Naive thymus-derived CD8-positive, alpha-beta T cell (primary cell): ENCODE data around the gene SNAP25. TPM values are rescaled to one million over a fixed set of nuclear protein-coding genes. Genes with fewer than 3 reads are reported as not detected.

Experiments used
- ATAC-seq, 2 donors: fragments of 150-1000 bp; cut with Tn5 transposase in 1 of 2; sonication (Bioruptor Pico), chemical (Tn5 transposase) in 1 of 2; 1 replicate in 1 of 2; 2 replicates in 1 of 2; pipeline ENCODE4 v1.10.0; 2021; ENCODE audit warnings: mild to moderate bottlenecking in 2 of 2, moderate library complexity in 2 of 2
- POLR2A ChIA-PET: fragments of 350-600 bp; sonication (Branson Sonifier 250); formaldehyde crosslinking; loops from one replicate; lab custom pipeline; 2021; ENCODE audit warnings: antibody characterized with exemption; lab: Charles Lee
- DNase-seq, 10 donors: peaks; one replicate each; pipeline versions ENCODE4 v3.0.0 to v3.0.0-alpha.2; 2020 to 2022
- H3K27ac Mint-ChIP-seq, 10 donors: one replicate each; pipeline ENCODE4 v1.8.0; 2020 to 2022; ENCODE audit warnings: mild to moderate bottlenecking in 10 of 10, mixed read lengths in 10 of 10, moderate library complexity in 4 of 10, inconsistent platforms in 1 of 10
- H3K27me3 Mint-ChIP-seq, 5 donors: one replicate each; pipeline ENCODE4 v1.8.0; 2021 to 2022; ENCODE audit warnings: mixed read lengths in 5 of 5
- H3K36me3 Mint-ChIP-seq, 3 donors: one replicate each; pipeline ENCODE4 v1.8.0; 2020 to 2022; ENCODE audit warnings: mixed read lengths in 3 of 3, mild to moderate bottlenecking in 2 of 3, inconsistent platforms in 1 of 3
- H3K4me1 Mint-ChIP-seq, 4 donors: one replicate each; pipeline ENCODE4 v1.8.0; 2021 to 2022; ENCODE audit warnings: mixed read lengths in 4 of 4
- H3K4me3 Mint-ChIP-seq, 10 donors: one replicate each; pipeline ENCODE4 v1.8.0; 2020 to 2022; ENCODE audit warnings: mild to moderate bottlenecking in 10 of 10, mixed read lengths in 10 of 10, moderate library complexity in 6 of 10, inconsistent platforms in 1 of 10
- H3K9me3 Mint-ChIP-seq, 9 donors: one replicate each; pipeline ENCODE4 v1.8.0; 2020 to 2022; ENCODE audit warnings: mixed read lengths in 9 of 9, mild to moderate bottlenecking in 3 of 9, inconsistent platforms in 1 of 9, moderate library complexity in 1 of 9
- polyA plus RNA-seq, 3 donors: library from polyadenylated mRNA; unstranded; fragments of 300-500 nt; fragmentation: Illumina TruSeq; gene quantifications; one replicate each; pipeline ENCODE4 v1.2.3, GENCODE V29; 2021
- total RNA-seq, 8 experiments: library from RNA in 2 of 8; stranded (reverse) in 2 of 8; gene quantifications; one replicate each; pipeline ENCODE4 v1.2.3 and lab custom pipeline; 2021 to 2026

The SNAP25 gene
- total and polyA plus RNA-seq, 5 experiments from 2014 or later, result 0.37 TPM; not detected in 4

GRCh38 chr20:10338426-10339180 is 120.0 kb downstream of the SNAP25 start:
- H3K27ac Mint-ChIP-seq, result no peak overlapping the region
- no peak for ATAC-seq
- POLR2A ChIA-PET, result no interaction called here
- H3K36me3 Mint-ChIP-seq, result no peaks in the 10 kb centered on the region
- DNase-seq, result no peak
- no peaks in the 10 kb centered on the region for H3K4me1 Mint-ChIP-seq
- no peaks in the 10 kb centered on the region for H3K9me3 Mint-ChIP-seq
- H3K27me3 Mint-ChIP-seq, result peaks cover 3 to 9% (median 7%) of the 10 kb centered on the region in 5 donors
- no peak overlapping the region for H3K4me3 Mint-ChIP-seq

GRCh38 chr20:10339609-10340008 is 121.0 kb downstream of the SNAP25 start:
- POLR2A ChIA-PET, result no interaction called here

GRCh38 chr20:10342152-10342551 is 123.5 kb downstream of the SNAP25 start:
- Mint-ChIP-seq H3K27ac (no peak overlapping the region), H3K4me3 (no peak overlapping the region), H3K4me1 (no peaks in the 10 kb centered on the region), H3K36me3 (no peaks in the 10 kb centered on the region), H3K27me3 (peaks cover 0 to 9% (median 3%) of the 10 kb centered on the region in 5 donors), H3K9me3 (no peaks in the 10 kb centered on the region)
- POLR2A ChIA-PET, result no interaction called here
- DNase-seq, result no peak
- ATAC-seq, result no peak

More at GRCh38 chr20:10339609-10340008, 121.0 kb downstream of the SNAP25 start:
- no peak for DNase-seq
- no peaks in the 10 kb centered on the region for H3K36me3 Mint-ChIP-seq
- no peaks in the 10 kb centered on the region for H3K4me1 Mint-ChIP-seq
- H3K27ac Mint-ChIP-seq, result no peak overlapping the region
- no peak for ATAC-seq
- no peak overlapping the region for H3K4me3 Mint-ChIP-seq
- H3K9me3 Mint-ChIP-seq, result no peaks in the 10 kb centered on the region
- peaks cover 0 to 11% (median 5%) of the 10 kb centered on the region in 5 donors for H3K27me3 Mint-ChIP-seq

- peaks cover 0 to 6% (median 2%) of the 10 kb centered on the region in 5 donors for H3K27me3 Mint-ChIP-seq
- ATAC-seq (no peak), DNase-seq (no peak)
- H3K36me3 Mint-ChIP-seq, result no peaks in the 10 kb centered on the region
- H3K4me3 Mint-ChIP-seq, result no peak overlapping the region
- no peak overlapping the region for H3K27ac Mint-ChIP-seq
- POLR2A ChIA-PET, result no interaction called here
- H3K9me3 Mint-ChIP-seq, result no peaks in the 10 kb centered on the region
- H3K4me1 Mint-ChIP-seq, result no peaks in the 10 kb centered on the region
These were observed 126.3 kb downstream of the SNAP25 start for GRCh38 chr20:10344953-10345352.

- H3K36me3 Mint-ChIP-seq, result no peaks in the 10 kb centered on the region
- no peaks in the 10 kb centered on the region for H3K9me3 Mint-ChIP-seq
- POLR2A ChIA-PET, result no interaction called here
- DNase-seq (no peak), ATAC-seq (no peak)
- H3K27ac Mint-ChIP-seq, result no peak overlapping the region
- no peak overlapping the region for H3K4me3 Mint-ChIP-seq
- peaks cover 0 to 6% (median 0%) of the 10 kb centered on the region in 5 donors for H3K27me3 Mint-ChIP-seq
- H3K4me1 Mint-ChIP-seq, result peaks cover 0 to 12% (median 3%) of the 10 kb centered on the region in 4 donors
These were observed 128.7 kb downstream of the SNAP25 start for GRCh38 chr20:10347086-10347880.

GRCh38 chr20:10349118-10349517 is 130.5 kb downstream of the SNAP25 start:
- DNase-seq, result no peak
- Mint-ChIP-seq H3K4me1 (peaks cover 0 to 12% (median 3%) of the 10 kb centered on the region in 4 donors), H3K27ac (no peak overlapping the region), H3K36me3 (no peaks in the 10 kb centered on the region), H3K9me3 (no peaks in the 10 kb centered on the region), H3K27me3 (peaks cover 0 to 3% (median 0%) of the 10 kb centered on the region in 5 donors), H3K4me3 (no peak overlapping the region)
- POLR2A ChIA-PET, result no interaction called here
- ATAC-seq, result no peak

GRCh38 chr20:10350188-10350842 is 131.7 kb downstream of the SNAP25 start:
- DNase-seq (no peak), ATAC-seq (no peak)
- H3K4me3 Mint-ChIP-seq, result peak overlapping the region in 2 of 10 donors; percentile 38 to 78
- peaks cover 0 to 12% (median 3%) of the 10 kb centered on the region in 4 donors for H3K4me1 Mint-ChIP-seq
- POLR2A ChIA-PET, result no interaction called here
- peak overlapping the region in 4 of 10 donors; percentile 61 to 93 (median 74) for H3K27ac Mint-ChIP-seq
- H3K9me3 Mint-ChIP-seq, result no peaks in the 10 kb centered on the region
- no peaks in the 10 kb centered on the region for H3K36me3 Mint-ChIP-seq
- peaks cover 0 to 2% (median 0%) of the 10 kb centered on the region in 5 donors for H3K27me3 Mint-ChIP-seq

- ATAC-seq (no peak), DNase-seq (no peak)
- no peaks in the 10 kb centered on the region for H3K36me3 Mint-ChIP-seq
- H3K9me3 Mint-ChIP-seq, result peaks cover 0 to 2% (median 0%) of the 10 kb centered on the region in 9 donors
- POLR2A ChIA-PET, result no interaction called here
- H3K4me3 Mint-ChIP-seq, result no peak overlapping the region
- H3K27ac Mint-ChIP-seq, result peak overlapping the region in 1 of 10 donors; percentile 0
- peaks cover 0 to 12% (median 3%) of the 10 kb centered on the region in 4 donors for H3K4me1 Mint-ChIP-seq
- H3K27me3 Mint-ChIP-seq, result peaks cover 0 to 9% (median 4%) of the 10 kb centered on the region in 5 donors
These were observed 134.5 kb downstream of the SNAP25 start for GRCh38 chr20:10352934-10353824.

- DNase-seq (no peak), ATAC-seq (no peak)
- H3K36me3 Mint-ChIP-seq, result no peaks in the 10 kb centered on the region
- peaks cover 0 to 2% (median 0%) of the 10 kb centered on the region in 9 donors for H3K9me3 Mint-ChIP-seq
- no peak overlapping the region for H3K4me3 Mint-ChIP-seq
- POLR2A ChIA-PET, result no interaction called here
- H3K27me3 Mint-ChIP-seq, result peaks cover 0 to 9% (median 7%) of the 10 kb centered on the region in 5 donors
- H3K27ac Mint-ChIP-seq, result no peak overlapping the region
- no peaks in the 10 kb centered on the region for H3K4me1 Mint-ChIP-seq
These were observed 138.0 kb downstream of the SNAP25 start for GRCh38 chr20:10356628-10357027.
